Astrocyte (in vitro differentiated cells and primary cell): ENCODE results near the gene IFT52.

ENCODE experiments used
- EZH2 ChIP-seq: IDR thresholded peaks from 2 replicates; pipeline ENCODE4 v1.6.1; 2012; ENCODE audit warnings: mild to moderate bottlenecking, low read length, inconsistent platforms; ENCODE audit not compliant: insufficient read depth
- TF ChIP-seq, protein P1 (sequence below): IDR thresholded peaks from 2 replicates; pipeline ENCODE4 v1.5.1; 2011; ENCODE audit warnings: low read depth, mild to moderate bottlenecking, inconsistent platforms, low read length, moderate library complexity; ENCODE audit not compliant: insufficient read depth

- TF ChIP-seq, protein P1, sequence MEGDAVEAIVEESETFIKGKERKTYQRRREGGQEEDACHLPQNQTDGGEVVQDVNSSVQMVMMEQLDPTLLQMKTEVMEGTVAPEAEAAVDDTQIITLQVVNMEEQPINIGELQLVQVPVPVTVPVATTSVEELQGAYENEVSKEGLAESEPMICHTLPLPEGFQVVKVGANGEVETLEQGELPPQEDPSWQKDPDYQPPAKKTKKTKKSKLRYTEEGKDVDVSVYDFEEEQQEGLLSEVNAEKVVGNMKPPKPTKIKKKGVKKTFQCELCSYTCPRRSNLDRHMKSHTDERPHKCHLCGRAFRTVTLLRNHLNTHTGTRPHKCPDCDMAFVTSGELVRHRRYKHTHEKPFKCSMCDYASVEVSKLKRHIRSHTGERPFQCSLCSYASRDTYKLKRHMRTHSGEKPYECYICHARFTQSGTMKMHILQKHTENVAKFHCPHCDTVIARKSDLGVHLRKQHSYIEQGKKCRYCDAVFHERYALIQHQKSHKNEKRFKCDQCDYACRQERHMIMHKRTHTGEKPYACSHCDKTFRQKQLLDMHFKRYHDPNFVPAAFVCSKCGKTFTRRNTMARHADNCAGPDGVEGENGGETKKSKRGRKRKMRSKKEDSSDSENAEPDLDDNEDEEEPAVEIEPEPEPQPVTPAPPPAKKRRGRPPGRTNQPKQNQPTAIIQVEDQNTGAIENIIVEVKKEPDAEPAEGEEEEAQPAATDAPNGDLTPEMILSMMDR: no peak
- TF ChIP-seq EZH2: no peak
Observed at GRCh38 chr20:43658723-43659419, 68.1 kb downstream of the IFT52 start.
